ENCODE measurements around the gene DCDC2C.
"Not testable (repeated sequence)": the region's sequence is repeated elsewhere in the genome, so short reads cannot be mapped to it uniquely, and the experiment has no call there.

The DCDC2C gene

DNA sequence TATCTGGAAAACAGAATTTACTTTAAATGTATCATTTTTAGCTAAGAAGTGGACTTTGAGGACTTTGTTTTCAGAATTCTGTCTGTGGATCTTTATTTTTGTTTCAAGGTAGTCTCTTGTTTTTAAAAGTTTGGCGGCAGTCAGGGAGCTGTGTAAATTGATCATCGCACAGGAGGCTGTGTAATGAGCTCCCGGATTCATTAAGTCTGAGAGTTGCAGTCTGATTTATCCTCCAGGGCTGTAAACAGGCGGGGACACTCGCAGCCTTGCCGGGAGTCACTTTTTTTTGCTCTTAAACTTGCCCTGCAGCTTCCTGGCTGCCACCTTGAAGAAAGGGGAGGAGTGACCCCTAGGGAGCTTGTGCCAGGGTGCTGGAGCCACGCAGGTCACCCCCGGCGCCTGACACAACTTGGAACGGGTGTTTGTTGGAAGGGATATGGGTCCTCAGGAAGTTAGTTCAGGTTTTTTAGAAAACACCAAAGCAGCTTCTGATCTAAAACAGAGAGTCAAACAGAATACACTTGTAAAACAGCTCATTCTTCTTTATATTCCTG lies 76.2 kb downstream of the DCDC2C start:
- no peak for DNase-seq

DNA sequence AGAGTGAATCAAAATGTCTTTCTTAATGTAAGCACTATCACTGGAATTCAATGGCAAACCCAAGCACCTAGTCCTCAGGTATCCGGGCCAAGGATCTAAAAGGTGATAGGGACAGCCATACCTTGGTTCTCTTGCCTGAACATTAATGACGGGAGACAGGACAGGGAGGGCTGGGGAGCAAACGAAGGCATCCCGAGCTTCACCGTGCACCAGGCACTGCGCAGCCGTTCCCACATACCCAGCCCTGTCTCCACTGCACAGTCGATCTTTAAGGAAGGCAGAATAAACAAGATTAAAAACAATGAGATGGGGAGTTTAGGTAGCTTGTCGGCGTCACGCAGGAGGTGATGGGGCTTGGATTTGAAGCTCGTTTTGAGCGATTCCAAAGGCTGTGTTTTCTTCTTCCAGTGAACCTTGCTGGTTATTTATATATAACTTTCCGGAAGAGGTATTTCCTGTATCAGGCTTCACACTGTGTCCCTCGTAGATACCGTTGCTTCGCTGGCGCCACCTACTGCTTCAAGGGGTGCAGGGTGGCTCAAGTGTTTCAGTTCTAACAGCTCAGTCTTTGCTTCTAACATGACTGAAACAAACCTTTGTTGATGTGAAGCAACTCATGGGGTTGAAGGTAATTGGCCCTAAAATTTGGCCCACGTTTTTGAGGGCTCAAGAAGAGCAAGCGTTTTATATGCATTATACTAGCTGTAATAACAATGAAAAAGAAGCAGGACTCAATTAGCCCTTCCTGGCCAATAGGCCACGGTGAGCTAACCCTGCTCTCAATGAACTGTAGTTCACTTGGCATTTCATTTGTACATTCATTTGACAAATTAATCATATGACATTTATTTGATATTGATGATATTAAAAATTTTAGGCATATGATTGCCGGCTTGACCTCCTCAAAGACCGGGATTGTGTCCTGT lies 77.4 kb downstream of the DCDC2C start:
- DNase-seq: peak; percentile 62

DNA sequence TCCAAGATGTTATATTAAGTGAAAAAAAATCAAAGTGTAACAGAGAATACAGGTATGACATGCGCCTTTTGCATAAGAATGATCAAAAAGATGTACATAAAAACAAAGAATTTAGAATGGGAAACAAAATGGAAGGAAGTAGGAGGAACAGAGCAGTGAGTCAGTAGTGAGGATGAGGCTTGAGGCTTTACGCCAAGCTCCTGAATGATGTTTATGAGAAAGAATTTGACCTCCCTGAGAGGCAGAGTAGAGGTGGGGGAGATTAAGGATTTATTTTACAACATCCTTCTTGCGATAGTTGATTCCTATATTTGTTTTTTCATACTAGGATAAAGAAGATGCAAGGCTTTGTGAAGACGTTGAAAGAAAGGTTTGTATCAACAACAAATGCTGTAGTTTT lies 81.4 kb downstream of the DCDC2C start:
- DNase-seq: no peak

DNA sequence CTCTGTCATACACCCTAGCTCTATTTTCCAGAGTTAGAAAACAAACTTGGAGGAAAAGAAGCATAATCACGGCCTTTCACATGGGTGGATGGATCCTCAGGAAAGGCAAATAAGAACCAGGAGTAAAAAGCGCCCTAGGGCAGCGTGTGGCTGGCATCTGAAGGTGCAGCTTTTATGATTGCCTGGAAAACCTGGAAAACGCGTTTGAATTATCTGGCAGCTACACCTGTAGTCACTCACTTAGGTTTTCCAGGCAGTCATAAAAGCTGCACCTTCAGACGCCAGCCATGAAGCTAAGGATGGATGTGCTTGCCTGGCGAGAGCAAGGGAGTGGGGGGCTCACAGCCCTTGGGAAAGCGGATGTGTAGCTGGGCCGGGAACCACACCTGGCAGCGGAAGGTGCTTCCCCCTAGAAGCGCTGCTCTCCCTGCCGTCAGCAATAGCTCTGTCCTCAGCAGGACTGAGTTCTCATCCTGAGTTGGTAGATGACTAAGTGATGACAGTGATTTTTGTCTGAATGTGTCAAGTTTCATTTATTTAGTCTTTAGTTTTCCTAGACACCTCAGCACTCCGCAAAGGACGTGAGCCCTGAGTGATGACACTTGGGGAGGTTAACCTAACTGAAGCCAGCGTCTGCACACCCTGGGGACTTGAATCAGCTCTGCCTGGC lies 82.0 kb downstream of the DCDC2C start:
- no peak for DNase-seq

DNA sequence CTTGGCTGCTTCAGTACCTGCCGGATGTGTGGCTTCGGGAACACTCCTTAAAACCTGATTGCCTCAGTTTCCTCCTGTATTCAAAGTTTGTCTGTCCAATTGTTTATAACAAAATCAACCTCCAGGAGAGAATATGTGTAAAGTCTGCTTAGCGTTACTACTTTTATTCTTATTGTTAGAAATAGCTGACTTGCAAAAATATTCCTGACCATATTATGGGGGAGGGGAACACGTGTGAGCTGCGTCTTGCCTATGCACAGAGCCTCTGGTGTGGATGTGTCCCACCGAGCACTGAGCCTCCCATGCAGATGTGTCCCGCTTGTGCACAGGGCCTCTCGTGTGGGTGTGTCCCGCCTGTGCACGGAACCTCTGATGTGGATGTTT lies 82.5 kb downstream of the DCDC2C start:
- no peak for DNase-seq

- DNase-seq: no peak
These were observed 84.4 kb downstream of the DCDC2C start for GRCh38 chr2:3787768-3788167.

DNA sequence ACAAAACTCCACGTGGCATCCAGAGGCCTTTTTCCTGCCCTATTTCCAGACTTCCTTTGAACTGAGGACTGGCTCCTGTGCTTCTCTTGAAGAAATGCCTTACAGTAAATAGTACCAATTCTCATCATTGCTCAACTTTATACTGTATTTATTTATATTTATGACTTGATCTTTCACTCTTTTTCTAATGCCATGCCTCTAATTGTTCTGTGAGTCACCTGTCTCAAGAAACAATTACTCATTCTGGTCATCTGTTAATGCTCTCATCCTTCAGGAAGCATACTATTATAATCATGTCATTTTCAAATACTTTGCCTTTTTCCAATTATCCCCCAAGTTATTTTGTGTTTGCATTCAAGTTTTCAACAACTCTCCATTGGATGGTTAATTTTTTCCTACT lies 85.9 kb downstream of the DCDC2C start:
- no peak for DNase-seq

- DNase-seq: no peak
These were observed 89.9 kb downstream of the DCDC2C start for GRCh38 chr2:3793249-3793648.

DNA sequence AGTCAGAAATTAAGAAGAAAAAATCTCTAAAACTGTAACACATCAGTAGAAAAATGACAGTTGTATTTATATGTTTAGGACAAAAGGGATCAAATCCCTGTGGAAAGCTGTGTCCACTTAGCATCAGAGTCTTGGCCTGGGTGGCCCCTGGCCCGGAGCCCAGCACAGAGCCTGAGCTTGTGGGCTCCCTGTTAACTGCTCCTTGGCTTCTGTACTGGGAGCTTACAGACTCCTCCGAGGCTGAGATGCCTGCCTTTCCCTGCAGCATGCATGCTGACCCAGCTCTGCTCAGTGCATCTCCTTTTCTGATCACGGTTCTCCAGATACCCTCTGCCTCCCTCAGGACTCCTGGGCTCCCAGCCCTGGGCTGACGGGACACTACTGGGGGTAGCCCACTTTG lies 98.1 kb downstream of the DCDC2C start:
- DNase-seq: no peak

DNA sequence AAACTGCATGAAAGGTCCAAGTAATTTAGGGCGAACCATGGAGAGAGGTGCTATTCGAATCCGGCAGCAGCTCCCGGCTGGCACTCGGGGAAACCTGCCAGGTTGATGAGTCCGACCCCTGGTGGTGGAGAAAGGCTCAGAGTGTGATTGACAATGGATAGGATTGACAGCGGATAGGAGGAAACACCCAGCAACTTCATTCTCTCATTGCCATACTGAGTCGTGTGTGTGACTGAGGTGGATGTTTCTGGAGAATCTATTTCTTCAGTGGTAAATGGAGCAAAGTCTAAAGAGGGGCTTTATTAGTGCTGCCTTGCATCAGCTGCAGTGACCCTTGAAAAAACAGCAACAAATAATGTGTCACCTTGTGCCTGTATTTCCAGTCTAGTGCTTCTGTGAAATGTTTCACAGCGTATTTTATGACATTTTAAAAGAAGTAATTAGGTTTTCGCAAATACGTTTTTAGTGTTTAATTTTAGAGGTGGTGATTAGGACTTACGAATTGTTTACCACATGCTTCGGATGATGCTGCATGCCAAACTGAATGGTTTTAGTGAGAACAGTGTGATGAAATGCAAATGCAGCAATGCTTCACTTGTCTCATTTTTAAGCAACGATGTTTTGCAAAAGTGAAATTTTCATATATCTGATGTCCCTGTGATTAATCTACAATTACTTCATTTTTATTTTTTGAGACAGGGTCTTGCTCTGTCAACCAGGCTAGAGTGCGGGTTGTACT lies 102.0 kb downstream of the DCDC2C start:
- DNase-seq: peak; percentile 2

DNA sequence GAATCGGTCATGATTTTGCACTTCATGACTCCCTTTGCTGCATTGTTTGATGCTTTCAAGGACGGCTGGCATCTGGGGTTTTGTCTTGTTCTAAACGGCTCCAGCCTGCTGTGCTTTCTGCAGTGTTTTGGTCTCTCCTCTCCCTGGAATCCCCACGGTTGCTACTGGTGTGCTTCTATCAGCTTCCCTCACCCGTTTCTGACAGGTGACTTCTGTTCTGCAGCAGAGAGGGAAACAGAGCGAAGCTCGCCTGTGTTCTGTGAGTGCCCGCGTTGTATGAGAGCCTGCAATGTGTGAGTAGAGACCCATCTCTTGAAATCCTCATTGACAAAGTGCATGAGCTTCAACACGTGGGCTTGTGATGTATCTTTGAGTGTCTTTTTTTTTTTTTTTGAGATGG lies 102.8 kb downstream of the DCDC2C start:
- no peak for DNase-seq

- DNase-seq: no peak
These were observed 103.4 kb downstream of the DCDC2C start for GRCh38 chr2:3806730-3807129.

GRCh38 chr2:3807853-3808252 lies 104.5 kb downstream of the DCDC2C start:
- DNase-seq: no peak

DNA sequence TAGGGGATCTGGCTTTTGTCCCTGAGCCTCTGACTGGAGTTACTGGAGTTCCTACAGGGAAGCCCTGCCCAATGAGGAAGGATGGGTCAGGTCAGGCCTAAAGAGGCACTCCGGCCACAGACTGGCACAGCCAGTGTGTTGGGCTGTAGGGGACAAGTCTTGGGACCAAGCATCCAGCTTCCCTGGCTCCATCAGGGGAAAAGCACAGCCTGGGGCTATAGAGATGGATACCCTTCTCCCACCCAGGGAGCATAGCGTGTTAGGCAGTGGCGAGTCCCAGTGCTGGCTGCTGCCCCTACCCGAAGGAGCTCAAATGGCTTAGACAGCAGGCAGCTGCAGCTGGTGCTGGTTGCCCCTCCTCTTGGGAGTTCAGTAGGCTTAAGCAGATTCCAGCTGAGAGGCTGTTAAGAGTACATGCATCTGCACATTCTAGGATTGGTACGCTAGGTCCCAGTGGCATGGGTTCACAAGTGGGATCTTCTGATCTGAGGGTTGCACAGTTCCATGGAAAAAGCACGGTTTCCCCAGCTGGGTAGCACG lies 111.4 kb downstream of the DCDC2C start:
- DNase-seq: no peak

- DNase-seq: not testable (repeated sequence)
These were observed 113.8 kb downstream of the DCDC2C start for GRCh38 chr2:3817144-3817543.

GRCh38 chr2:3823748-3824147 lies 120.4 kb downstream of the DCDC2C start:
- DNase-seq: peak; percentile 23

GRCh38 chr2:3827673-3828575 lies 124.5 kb downstream of the DCDC2C start:
- peak; percentile 3 for DNase-seq

GRCh38 chr2:3830796-3831195 lies 127.4 kb downstream of the DCDC2C start:
- no peak for DNase-seq

- no peak for DNase-seq
These were observed 133.7 kb downstream of the DCDC2C start for GRCh38 chr2:3837086-3837485.

GRCh38 chr2:3838348-3838747 lies 135.0 kb downstream of the DCDC2C start:
- DNase-seq: no peak

DNA sequence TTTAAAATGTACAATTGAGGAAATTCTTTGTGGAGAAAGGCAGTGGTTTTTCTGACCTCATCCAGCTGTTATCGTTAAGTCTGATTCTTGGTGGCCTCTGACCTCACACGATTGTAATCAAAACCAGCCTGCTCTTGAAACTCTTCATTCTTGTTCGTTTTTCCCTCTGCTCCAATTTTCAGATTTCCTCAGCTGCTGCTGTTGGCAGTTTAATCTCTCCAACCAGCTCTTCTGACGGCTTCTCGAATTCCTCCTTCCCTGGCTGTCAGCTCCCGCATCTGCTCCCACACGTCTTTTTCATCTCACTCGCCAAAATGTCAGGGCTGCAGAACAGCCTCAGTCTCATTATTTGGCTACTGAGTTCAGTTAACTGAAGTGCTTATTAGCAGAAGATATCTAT lies 136.1 kb downstream of the DCDC2C start:
- no peak for DNase-seq

- DNase-seq: no peak
These were observed 137.3 kb downstream of the DCDC2C start for GRCh38 chr2:3840611-3841155.

Measured in NCI-H1092 treated with DMSO at 0.1 percent for 48 hours (cell line).